ENCODE measurements around the gene STRN. TPM values are rescaled to one million over a fixed set of nuclear protein-coding genes. Genes with fewer than 3 reads are reported as not detected.
"Not testable (repeated sequence)": the region's sequence is repeated elsewhere in the genome, so short reads cannot be mapped to it uniquely, and the experiment has no call there.

STRN gene
- total RNA-seq, 1 experiment from 2014 or later, result 37.4 TPM

GRCh38 chr2:37000988-37001556, 34.7 kb upstream of the STRN start:
- BruUV-seq (replicated peaks), result no TSS peak
- POLR2A ChIA-PET, result no interaction called here
- no peaks in the 10 kb centered on the region; the same call in 1 of the 2 replicates for H3K36me3 ChIP-seq (ENCODE audit: control insufficient read depth, insufficient read depth, low read length)
- DNase-seq (ENCODE audit: low read depth, low spot score) (no peak), ATAC-seq (no peak)
- no peak for TF ChIP-seq REST (IDR thresholded peaks at IDR 0.05; ENCODE audit: insufficient read depth in 1 of 2, low read depth in 2 of 2, low read length in 1 of 2)
- TF ChIP-seq TCF7L2 (IDR thresholded peaks at IDR 0.05; ENCODE audit: low read depth, low read length), result no peak
- no peak for TF ChIP-seq SIN3A (IDR thresholded peaks at IDR 0.05; ENCODE audit: borderline replicate concordance, insufficient read depth, low read depth, low read length)
- no peak for TF ChIP-seq POLR2AphosphoS5 (IDR thresholded peaks at IDR 0.05; ENCODE audit: low read depth, low read length)
- TF ChIP-seq CTCF (IDR thresholded peaks at IDR 0.05), result no peak
- H3K27me3 ChIP-seq (ENCODE audit: control insufficient read depth, insufficient read depth, low read length), result no peaks in the 10 kb centered on the region
- no peaks in the 10 kb centered on the region for H3K9me3 ChIP-seq (ENCODE audit: control insufficient read depth, insufficient read depth, low read depth, low read length)
- in situ Hi-C loops (cut with HindIII; ENCODE audit: low pct_unique_long_range_greater_than_20kb, low sequenced_read_pairs), result no loop called here
- CTCF ChIA-PET, result no interaction called here
- intact Hi-C loops (cut with micrococcal nuclease; ENCODE audit: unreplicated experiment), result no loop called here
- no peak overlapping the region for H3K27ac ChIP-seq (ENCODE audit: low read length)
- H3K4me1 ChIP-seq (ENCODE audit: control insufficient read depth, insufficient read depth, low read length), result no peaks in the 10 kb centered on the region
- H3K4me3 ChIP-seq (ENCODE audit: low read depth in 2 of 2, low read length in 2 of 2), result no peak overlapping the region

GRCh38 chr2:37000318-37000717, 34.0 kb upstream of the STRN start:
- Histone ChIP-seq H3K4me3 (ENCODE audit: low read depth in 2 of 2, low read length in 2 of 2) (no peak overlapping the region), H3K27ac (ENCODE audit: low read length) (no peak overlapping the region), H3K27me3 (ENCODE audit: control insufficient read depth, insufficient read depth, low read length) (no peaks in the 10 kb centered on the region), H3K9me3 (ENCODE audit: control insufficient read depth, insufficient read depth, low read depth, low read length) (no peaks in the 10 kb centered on the region), H3K4me1 (ENCODE audit: control insufficient read depth, insufficient read depth, low read length) (no peaks in the 10 kb centered on the region), H3K36me3 (ENCODE audit: control insufficient read depth, insufficient read depth, low read length) (no peaks in the 10 kb centered on the region; the same call in 1 of the 2 replicates)
- intact Hi-C loops (cut with micrococcal nuclease; ENCODE audit: unreplicated experiment), result no loop called here
- TF ChIP-seq TCF7L2 (IDR thresholded peaks at IDR 0.05; ENCODE audit: low read depth, low read length) (no peak), REST (IDR thresholded peaks at IDR 0.05; ENCODE audit: insufficient read depth in 1 of 2, low read depth in 2 of 2, low read length in 1 of 2) (no peak), POLR2AphosphoS5 (IDR thresholded peaks at IDR 0.05; ENCODE audit: low read depth, low read length) (no peak), CTCF (IDR thresholded peaks at IDR 0.05) (no peak), SIN3A (IDR thresholded peaks at IDR 0.05; ENCODE audit: borderline replicate concordance, insufficient read depth, low read depth, low read length) (no peak)
- ATAC-seq, result no peak
- BruUV-seq (replicated peaks), result no TSS peak
- CTCF ChIA-PET, result no interaction called here
- in situ Hi-C loops (cut with HindIII; ENCODE audit: low pct_unique_long_range_greater_than_20kb, low sequenced_read_pairs), result no loop called here
- POLR2A ChIA-PET, result no interaction called here
- no peak for DNase-seq (ENCODE audit: low read depth, low spot score)

- BruUV-seq (replicated peaks); in situ Hi-C loops (cut with HindIII; ENCODE audit: low pct_unique_long_range_greater_than_20kb, low sequenced_read_pairs); H3K4me1 ChIP-seq (ENCODE audit: control insufficient read depth, insufficient read depth, low read length); H3K27ac ChIP-seq (ENCODE audit: low read length); H3K4me3 ChIP-seq (ENCODE audit: low read depth in 2 of 2, low read length in 2 of 2); H3K9me3 ChIP-seq (ENCODE audit: control insufficient read depth, insufficient read depth, low read depth, low read length); intact Hi-C loops (cut with micrococcal nuclease; ENCODE audit: unreplicated experiment); DNase-seq (ENCODE audit: low read depth, low spot score); CTCF ChIA-PET; H3K27me3 ChIP-seq (ENCODE audit: control insufficient read depth, insufficient read depth, low read length); ATAC-seq; H3K36me3 ChIP-seq (ENCODE audit: control insufficient read depth, insufficient read depth, low read length): not testable (repeated sequence)
- POLR2A ChIA-PET, result interaction anchor here (0.6 kb wide), 1 partner anchor 21 kb away, joined by 4 read pairs; no protein-coding TSS in a partner anchor
Observed at GRCh38 chr2:36999416-36999815, 33.1 kb upstream of the STRN start.
